ENCODE data around the gene TRIM29. TPM values are rescaled to one million over a fixed set of nuclear protein-coding genes. Genes with fewer than 3 reads are reported as not detected.

Gene TRIM29
- total RNA-seq, 1 experiment from 2014 or later = not detected

DNA sequence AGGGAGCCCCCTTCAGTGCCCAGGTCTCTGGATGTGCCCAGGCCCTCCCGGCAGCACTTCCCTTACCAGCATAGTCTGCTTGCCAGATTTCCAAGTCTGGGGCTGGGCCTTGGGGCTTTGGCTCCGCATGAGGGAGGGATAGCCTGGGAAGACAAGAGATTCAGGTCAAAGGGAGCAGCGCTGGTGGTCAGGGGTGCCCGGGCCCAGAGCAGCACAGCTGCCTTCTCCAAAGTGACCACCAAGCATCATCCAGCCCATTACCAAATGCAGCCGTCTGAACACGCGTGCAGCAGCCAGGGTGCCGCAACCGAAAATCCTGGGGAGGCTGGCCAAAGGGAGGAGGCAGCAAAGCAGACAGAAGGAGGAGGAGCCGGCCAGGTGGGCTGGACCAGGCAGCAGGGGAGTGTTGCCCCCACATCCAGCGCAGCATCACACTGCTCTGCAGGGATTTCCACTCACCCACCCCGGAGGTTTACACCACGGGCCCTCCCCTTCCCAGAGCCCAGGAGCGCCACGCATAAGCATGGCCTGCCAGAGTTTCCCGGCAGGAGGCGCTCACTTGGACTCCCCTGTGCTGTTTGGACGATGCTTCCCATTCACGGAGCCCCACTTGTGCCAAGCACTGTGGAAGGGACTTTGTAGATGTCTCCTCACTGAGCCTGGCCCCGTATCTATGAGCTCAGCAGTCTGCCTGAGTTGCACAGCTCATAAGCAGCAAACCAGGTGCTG, 22.5 kb downstream of the TRIM29 start:
- no peaks in the 10 kb centered on the region for H3K9me3 ChIP-seq (ENCODE audit: low read length)
- no peaks in the 10 kb centered on the region for H3K4me1 ChIP-seq (ENCODE audit: low read length)
- H3K4me3 ChIP-seq (ENCODE audit: low read length) = no peak overlapping the region
- H2AFZ ChIP-seq (ENCODE audit: low read length) = no peak overlapping the region
- no peak overlapping the region for H3K4me2 ChIP-seq (ENCODE audit: low read depth, low read length, poor library complexity, severe bottlenecking)
- H3K9me2 ChIP-seq (replicated peaks; ENCODE audit: insufficient read depth, low read length) = no peaks in the 10 kb centered on the region
- H3K9ac ChIP-seq (ENCODE audit: low read length) = no peak overlapping the region
- H3K79me2 ChIP-seq (ENCODE audit: low read length) = no peaks in the 10 kb centered on the region
- no peaks in the 10 kb centered on the region for H4K20me1 ChIP-seq (ENCODE audit: insufficient read depth, low read depth, low read length)
- no peak overlapping the region for H3K27ac ChIP-seq (ENCODE audit: low read length)
- H3K36me3 ChIP-seq (ENCODE audit: insufficient read depth, low read length) = no peaks in the 10 kb centered on the region
- DNase-seq = no peak
- no peaks in the 10 kb centered on the region for H3K27me3 ChIP-seq (ENCODE audit: low read length)

DNA sequence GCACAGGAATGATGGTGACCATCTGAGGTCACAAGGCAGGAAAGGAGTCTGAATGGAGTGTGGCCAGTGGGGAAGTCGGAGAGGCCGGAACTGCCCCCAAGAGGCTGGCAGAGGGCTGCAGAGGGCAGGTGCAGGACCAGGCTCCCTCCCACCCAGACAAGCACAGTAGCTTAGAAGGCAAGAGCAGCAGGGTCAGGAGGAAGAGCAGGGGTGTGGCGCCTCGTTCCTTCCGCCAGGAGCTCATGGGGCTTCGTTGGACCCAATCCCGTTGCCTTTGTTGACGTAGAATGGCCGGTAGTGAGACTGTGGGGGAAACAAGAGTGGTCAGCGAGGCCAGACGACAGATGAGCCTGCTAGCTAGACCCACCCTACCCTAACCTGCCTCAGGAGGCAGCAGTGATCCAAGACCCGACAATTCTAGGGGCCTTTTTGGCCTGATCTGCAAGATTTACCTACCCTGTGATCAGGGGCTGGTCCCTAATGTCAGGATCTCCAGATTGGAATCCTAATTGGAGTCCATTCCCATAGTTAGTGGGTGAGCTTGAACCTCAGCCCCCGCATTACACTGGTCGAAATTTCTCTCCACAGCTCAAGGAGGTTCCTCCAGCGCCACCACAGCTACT, 25.6 kb downstream of the TRIM29 start:
- H3K4me2 ChIP-seq (ENCODE audit: low read depth, low read length, poor library complexity, severe bottlenecking) = no peak overlapping the region
- no peak overlapping the region for H3K4me3 ChIP-seq (ENCODE audit: low read length)
- H3K4me1 ChIP-seq (ENCODE audit: low read length) = no peaks in the 10 kb centered on the region
- no peaks in the 10 kb centered on the region for H3K27me3 ChIP-seq (ENCODE audit: low read length)
- no peaks in the 10 kb centered on the region for H3K36me3 ChIP-seq (ENCODE audit: insufficient read depth, low read length)
- H3K27ac ChIP-seq (ENCODE audit: low read length) = no peak overlapping the region
- DNase-seq = peak; percentile 42
- H3K9ac ChIP-seq (ENCODE audit: low read length) = no peak overlapping the region
- H3K9me2 ChIP-seq (replicated peaks; ENCODE audit: insufficient read depth, low read length) = no peaks in the 10 kb centered on the region
- no peak overlapping the region for H2AFZ ChIP-seq (ENCODE audit: low read length)
- no peaks in the 10 kb centered on the region for H3K9me3 ChIP-seq (ENCODE audit: low read length)
- no peaks in the 10 kb centered on the region for H3K79me2 ChIP-seq (ENCODE audit: low read length)
- no peaks in the 10 kb centered on the region for H4K20me1 ChIP-seq (ENCODE audit: insufficient read depth, low read depth, low read length)

DNA sequence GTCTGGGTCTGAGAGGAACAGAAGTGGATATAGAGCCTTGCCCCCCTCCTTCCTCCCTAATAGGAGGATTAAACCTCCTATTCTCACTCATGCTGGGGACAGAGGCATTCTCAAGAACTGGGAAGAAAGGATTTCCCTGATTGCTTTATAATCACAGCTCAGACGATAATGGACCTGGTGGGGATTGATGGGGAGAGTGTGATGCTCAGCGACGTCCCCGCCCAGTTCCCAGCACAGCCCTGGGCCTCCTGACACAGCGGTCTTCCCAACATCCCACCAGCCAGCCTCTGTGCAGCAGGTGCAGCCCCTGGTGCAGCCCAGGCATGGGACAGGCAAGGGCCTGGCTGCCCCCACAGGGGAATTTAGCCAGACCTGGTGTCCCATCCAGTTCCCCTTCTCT, 28.4 kb downstream of the TRIM29 start:
- Histone ChIP-seq H3K9ac (ENCODE audit: low read length) (no peak overlapping the region), H3K27me3 (ENCODE audit: low read length) (no peaks in the 10 kb centered on the region), H3K9me2 (replicated peaks; ENCODE audit: insufficient read depth, low read length) (no peaks in the 10 kb centered on the region), H3K9me3 (ENCODE audit: low read length) (no peaks in the 10 kb centered on the region), H4K20me1 (ENCODE audit: insufficient read depth, low read depth, low read length) (no peaks in the 10 kb centered on the region), H3K79me2 (ENCODE audit: low read length) (no peaks in the 10 kb centered on the region), H3K4me1 (ENCODE audit: low read length) (no peaks in the 10 kb centered on the region), H3K27ac (ENCODE audit: low read length) (no peak overlapping the region), H3K36me3 (ENCODE audit: insufficient read depth, low read length) (no peaks in the 10 kb centered on the region), H3K4me3 (ENCODE audit: low read length) (no peak overlapping the region), H3K4me2 (ENCODE audit: low read depth, low read length, poor library complexity, severe bottlenecking) (no peak overlapping the region), H2AFZ (ENCODE audit: low read length) (no peak overlapping the region)
- DNase-seq = no peak

DNA sequence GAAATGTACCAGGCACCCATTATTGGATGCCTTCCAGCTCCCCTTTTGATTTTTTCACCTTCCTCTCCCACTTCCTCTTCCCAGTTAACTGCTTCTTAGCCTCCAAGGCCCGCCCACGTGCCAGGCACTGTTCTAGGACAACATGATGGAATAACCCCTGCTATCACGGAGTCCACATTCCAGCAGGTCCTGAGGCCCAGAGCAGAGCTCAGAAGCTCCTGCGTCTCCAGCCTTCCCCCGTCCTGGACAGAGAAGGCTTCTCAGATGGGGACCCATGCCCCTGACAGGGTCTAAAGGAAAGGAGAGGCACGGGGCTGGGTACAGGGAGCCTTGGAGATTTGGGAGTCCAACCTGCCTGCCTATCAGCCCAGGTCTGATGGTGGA, 29.1 kb downstream of the TRIM29 start:
- no peak for DNase-seq
- H3K9ac ChIP-seq (ENCODE audit: low read length) = no peak overlapping the region
- no peak overlapping the region for H3K4me3 ChIP-seq (ENCODE audit: low read length)
- H4K20me1 ChIP-seq (ENCODE audit: insufficient read depth, low read depth, low read length) = no peaks in the 10 kb centered on the region
- no peaks in the 10 kb centered on the region for H3K36me3 ChIP-seq (ENCODE audit: insufficient read depth, low read length)
- H3K27ac ChIP-seq (ENCODE audit: low read length) = no peak overlapping the region
- H3K4me1 ChIP-seq (ENCODE audit: low read length) = no peaks in the 10 kb centered on the region
- H3K9me3 ChIP-seq (ENCODE audit: low read length) = no peaks in the 10 kb centered on the region
- no peaks in the 10 kb centered on the region for H3K9me2 ChIP-seq (replicated peaks; ENCODE audit: insufficient read depth, low read length)
- no peak overlapping the region for H2AFZ ChIP-seq (ENCODE audit: low read length)
- no peak overlapping the region for H3K4me2 ChIP-seq (ENCODE audit: low read depth, low read length, poor library complexity, severe bottlenecking)
- H3K79me2 ChIP-seq (ENCODE audit: low read length) = no peaks in the 10 kb centered on the region
- H3K27me3 ChIP-seq (ENCODE audit: low read length) = no peaks in the 10 kb centered on the region

DNA sequence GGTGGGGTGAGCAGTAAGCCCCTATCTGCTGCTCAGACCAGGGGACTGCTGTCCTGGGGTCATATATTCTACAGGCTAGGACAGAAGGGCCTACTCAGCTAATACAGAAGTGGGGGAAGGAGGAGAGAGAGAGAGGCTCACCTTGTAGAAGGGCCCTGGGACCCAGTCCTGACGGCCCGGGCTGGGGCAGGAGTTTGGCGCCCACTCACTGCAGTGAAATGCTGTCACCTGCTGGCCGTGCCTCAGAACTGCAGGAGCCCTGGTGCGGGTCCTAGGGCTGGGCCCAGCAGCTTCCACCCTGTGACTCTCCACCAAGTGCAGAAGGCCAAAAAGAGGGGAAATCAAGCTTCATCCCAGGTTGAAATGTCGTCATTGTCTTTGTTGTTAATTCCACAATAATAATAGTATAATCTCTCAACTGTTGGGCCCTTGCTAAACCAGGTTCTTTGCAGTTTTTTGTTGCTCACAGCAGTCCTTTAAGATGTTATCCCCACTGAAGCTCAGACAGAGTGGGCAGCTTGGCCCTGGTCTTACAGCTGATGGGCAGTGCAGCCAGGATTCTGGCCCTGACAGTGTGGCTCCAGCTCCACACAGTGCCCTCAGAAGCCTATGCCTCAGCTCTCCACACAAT, 29.6 kb downstream of the TRIM29 start:
- H2AFZ ChIP-seq (ENCODE audit: low read length) = no peak overlapping the region
- no peak overlapping the region for H3K4me3 ChIP-seq (ENCODE audit: low read length)
- no peaks in the 10 kb centered on the region for H3K9me3 ChIP-seq (ENCODE audit: low read length)
- H3K4me2 ChIP-seq (ENCODE audit: low read depth, low read length, poor library complexity, severe bottlenecking) = no peak overlapping the region
- no peaks in the 10 kb centered on the region for H3K36me3 ChIP-seq (ENCODE audit: insufficient read depth, low read length)
- no peak overlapping the region for H3K27ac ChIP-seq (ENCODE audit: low read length)
- H3K4me1 ChIP-seq (ENCODE audit: low read length) = no peaks in the 10 kb centered on the region
- H3K27me3 ChIP-seq (ENCODE audit: low read length) = no peaks in the 10 kb centered on the region
- H4K20me1 ChIP-seq (ENCODE audit: insufficient read depth, low read depth, low read length) = no peaks in the 10 kb centered on the region
- no peaks in the 10 kb centered on the region for H3K79me2 ChIP-seq (ENCODE audit: low read length)
- peak; percentile 77 for DNase-seq
- no peak overlapping the region for H3K9ac ChIP-seq (ENCODE audit: low read length)
- no peaks in the 10 kb centered on the region for H3K9me2 ChIP-seq (replicated peaks; ENCODE audit: insufficient read depth, low read length)

DNA sequence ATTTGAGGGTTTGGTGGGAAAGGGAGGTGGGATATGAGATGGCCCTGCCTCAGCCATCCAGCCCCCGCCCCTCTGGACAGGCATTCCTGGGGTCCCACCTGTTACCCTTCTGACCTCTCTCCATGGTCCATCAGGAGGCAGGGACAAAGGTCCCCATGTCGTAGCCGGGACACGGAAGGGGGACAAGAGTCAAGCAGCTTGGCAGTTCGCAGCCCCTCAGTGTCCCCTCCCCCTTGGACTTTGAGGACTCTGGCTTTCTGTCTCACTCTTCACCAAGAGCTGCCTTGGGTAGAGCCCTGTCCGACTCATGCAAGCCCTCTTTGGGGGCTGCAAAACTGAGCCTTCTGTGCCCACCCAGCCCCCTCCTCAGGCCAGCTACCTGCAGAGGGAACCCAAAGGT, 30.2 kb downstream of the TRIM29 start:
- no peak for DNase-seq
- no peaks in the 10 kb centered on the region for H3K79me2 ChIP-seq (ENCODE audit: low read length)
- no peak overlapping the region for H2AFZ ChIP-seq (ENCODE audit: low read length)
- no peak overlapping the region for H3K27ac ChIP-seq (ENCODE audit: low read length)
- H3K27me3 ChIP-seq (ENCODE audit: low read length) = no peaks in the 10 kb centered on the region
- H3K9me2 ChIP-seq (replicated peaks; ENCODE audit: insufficient read depth, low read length) = no peaks in the 10 kb centered on the region
- no peak overlapping the region for H3K4me3 ChIP-seq (ENCODE audit: low read length)
- H4K20me1 ChIP-seq (ENCODE audit: insufficient read depth, low read depth, low read length) = no peaks in the 10 kb centered on the region
- no peaks in the 10 kb centered on the region for H3K36me3 ChIP-seq (ENCODE audit: insufficient read depth, low read length)
- no peaks in the 10 kb centered on the region for H3K9me3 ChIP-seq (ENCODE audit: low read length)
- H3K4me2 ChIP-seq (ENCODE audit: low read depth, low read length, poor library complexity, severe bottlenecking) = no peak overlapping the region
- no peak overlapping the region for H3K9ac ChIP-seq (ENCODE audit: low read length)
- H3K4me1 ChIP-seq (ENCODE audit: low read length) = no peaks in the 10 kb centered on the region

DNA sequence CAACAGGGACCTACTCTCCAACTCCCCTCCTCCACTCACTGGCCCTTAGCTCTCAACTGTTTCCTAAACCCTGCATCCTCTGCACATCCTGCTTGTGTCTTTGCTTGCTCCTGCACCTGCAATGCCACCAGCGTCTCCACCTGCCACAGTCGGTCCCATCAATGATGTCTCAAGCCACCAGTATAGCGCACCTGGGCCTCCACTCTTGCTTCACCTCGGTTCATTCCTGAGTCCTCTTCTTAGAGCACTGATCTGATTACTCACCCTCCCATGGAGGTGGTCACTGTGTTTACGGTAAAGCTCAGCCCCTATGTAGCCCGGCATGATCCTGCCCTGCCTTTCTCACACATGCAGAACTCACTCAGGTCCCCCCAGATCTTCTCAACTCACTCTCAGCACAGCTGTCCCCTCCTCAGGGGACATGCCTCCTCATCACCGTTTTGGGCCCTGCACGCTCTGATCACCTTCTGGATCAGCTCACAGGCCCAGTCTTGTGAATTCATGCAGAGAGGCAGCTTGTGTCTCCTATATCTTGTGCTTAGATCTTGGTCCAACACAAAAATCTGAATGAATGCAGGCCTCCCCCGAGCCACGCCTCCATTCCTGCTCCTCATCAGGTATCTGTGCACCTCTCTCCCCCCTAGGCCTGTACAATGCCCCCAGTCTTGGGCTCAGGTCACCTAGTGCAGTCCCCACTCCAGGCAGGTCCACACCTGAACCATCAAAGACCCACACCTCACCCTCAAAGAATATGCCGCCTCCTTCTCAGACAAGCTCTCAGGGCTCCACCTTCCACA, 31.4 kb downstream of the TRIM29 start:
- Histone ChIP-seq H3K27ac (ENCODE audit: low read length) (no peak overlapping the region), H3K36me3 (ENCODE audit: insufficient read depth, low read length) (no peaks in the 10 kb centered on the region), H3K79me2 (ENCODE audit: low read length) (no peaks in the 10 kb centered on the region), H3K9me2 (replicated peaks; ENCODE audit: insufficient read depth, low read length) (no peaks in the 10 kb centered on the region), H3K9me3 (ENCODE audit: low read length) (no peaks in the 10 kb centered on the region), H3K27me3 (ENCODE audit: low read length) (no peaks in the 10 kb centered on the region), H4K20me1 (ENCODE audit: insufficient read depth, low read depth, low read length) (no peaks in the 10 kb centered on the region), H3K4me3 (ENCODE audit: low read length) (no peak overlapping the region), H3K4me1 (ENCODE audit: low read length) (no peaks in the 10 kb centered on the region), H2AFZ (ENCODE audit: low read length) (no peak overlapping the region), H3K4me2 (ENCODE audit: low read depth, low read length, poor library complexity, severe bottlenecking) (no peak overlapping the region), H3K9ac (ENCODE audit: low read length) (no peak overlapping the region)
- DNase-seq = no peak

DNA sequence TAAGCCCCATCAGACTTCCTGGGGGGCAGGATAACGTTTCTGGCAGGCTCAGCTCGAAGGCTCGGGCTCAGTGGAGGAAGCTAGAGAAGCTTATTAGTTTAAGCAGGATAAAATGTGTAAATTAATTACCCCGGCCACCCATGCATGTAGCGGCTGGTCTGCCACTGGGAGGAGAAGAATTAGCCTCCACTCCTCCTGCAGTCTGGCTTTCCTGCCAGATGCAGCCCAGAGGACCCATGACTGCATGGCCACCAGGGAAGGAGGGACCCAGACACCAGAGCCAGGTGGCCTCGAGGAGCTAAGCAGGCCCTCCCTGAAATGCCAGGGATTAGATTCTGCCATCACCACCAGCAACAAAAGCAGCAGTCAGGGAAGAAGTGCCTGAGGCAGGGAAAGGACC, 32.3 kb downstream of the TRIM29 start:
- H3K9me3 ChIP-seq (ENCODE audit: low read length) = no peaks in the 10 kb centered on the region
- DNase-seq = no peak
- no peak overlapping the region for H3K4me3 ChIP-seq (ENCODE audit: low read length)
- H3K9ac ChIP-seq (ENCODE audit: low read length) = no peak overlapping the region
- no peaks in the 10 kb centered on the region for H3K9me2 ChIP-seq (replicated peaks; ENCODE audit: insufficient read depth, low read length)
- no peak overlapping the region for H3K27ac ChIP-seq (ENCODE audit: low read length)
- no peaks in the 10 kb centered on the region for H4K20me1 ChIP-seq (ENCODE audit: insufficient read depth, low read depth, low read length)
- no peaks in the 10 kb centered on the region for H3K27me3 ChIP-seq (ENCODE audit: low read length)
- H3K36me3 ChIP-seq (ENCODE audit: insufficient read depth, low read length) = no peaks in the 10 kb centered on the region
- H3K4me1 ChIP-seq (ENCODE audit: low read length) = no peaks in the 10 kb centered on the region
- H2AFZ ChIP-seq (ENCODE audit: low read length) = no peak overlapping the region
- H3K79me2 ChIP-seq (ENCODE audit: low read length) = no peaks in the 10 kb centered on the region
- no peak overlapping the region for H3K4me2 ChIP-seq (ENCODE audit: low read depth, low read length, poor library complexity, severe bottlenecking)

Data from Karpas-422 (cell line).